PFSK-1 (cell line): ENCODE results near the gene SLC15A1.

Source experiments
- FOXP2 ChIP-seq: optimal IDR thresholded peaks from 2 replicates; pipeline ENCODE3; 2011; ENCODE audit warnings: borderline replicate concordance, control low read depth, inconsistent platforms; ENCODE audit not compliant: insufficient read depth; ENCODE audit errors: extremely low read length, extremely low read depth
- POLR2AphosphoS5 ChIP-seq: IDR thresholded peaks from 2 replicates; pipeline ENCODE4 v1.6.1; 2012; ENCODE audit warnings: low read depth, mild to moderate bottlenecking, control low read depth, low read length, moderate library complexity
- SIN3A ChIP-seq: IDR thresholded peaks from 2 replicates; pipeline ENCODE4 v1.6.1; 2012; ENCODE audit warnings: mild to moderate bottlenecking, low read length, moderate library complexity, borderline replicate concordance; ENCODE audit not compliant: insufficient read depth
- TAF1 ChIP-seq: IDR thresholded peaks from 2 replicates; pipeline ENCODE4 v1.6.1; 2012; ENCODE audit warnings: low read length, control low read depth, borderline replicate concordance; ENCODE audit not compliant: insufficient read depth
- TF ChIP-seq, protein P1 (sequence below), 2 experiments: IDR thresholded peaks; 2 replicates each; pipeline versions ENCODE4 v1.6.1 to v1.8.0; 2011 to 2012; ENCODE audit warnings: low read depth in 2 of 2, low read length in 2 of 2, control low read depth in 1 of 2, inconsistent platforms in 1 of 2, mild to moderate bottlenecking in 1 of 2, moderate library complexity in 1 of 2; ENCODE audit not compliant: insufficient read depth in 1 of 2

The SLC15A1 gene

DNA sequence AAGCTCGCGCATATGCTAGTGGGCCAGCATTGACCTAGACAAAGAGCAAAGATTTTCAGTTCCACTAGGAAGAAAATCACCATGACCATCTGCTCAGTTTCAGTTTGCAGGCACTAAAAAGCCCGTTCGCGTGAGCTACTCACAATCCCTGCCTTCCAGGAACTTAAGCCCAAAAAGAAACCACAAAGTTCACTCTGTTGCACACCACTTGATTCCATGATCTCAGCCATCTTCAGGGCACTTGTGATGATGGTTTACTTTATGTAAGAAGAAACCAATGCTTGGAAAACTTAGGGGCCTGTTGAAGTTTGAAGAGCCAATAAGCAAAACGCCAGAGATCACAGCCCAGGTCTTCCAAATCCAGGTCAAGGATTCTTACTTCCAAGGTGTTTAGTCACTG, 45.0 kb upstream of the SLC15A1 start:
- TF ChIP-seq TAF1: no peak
- TF ChIP-seq, protein P1, sequence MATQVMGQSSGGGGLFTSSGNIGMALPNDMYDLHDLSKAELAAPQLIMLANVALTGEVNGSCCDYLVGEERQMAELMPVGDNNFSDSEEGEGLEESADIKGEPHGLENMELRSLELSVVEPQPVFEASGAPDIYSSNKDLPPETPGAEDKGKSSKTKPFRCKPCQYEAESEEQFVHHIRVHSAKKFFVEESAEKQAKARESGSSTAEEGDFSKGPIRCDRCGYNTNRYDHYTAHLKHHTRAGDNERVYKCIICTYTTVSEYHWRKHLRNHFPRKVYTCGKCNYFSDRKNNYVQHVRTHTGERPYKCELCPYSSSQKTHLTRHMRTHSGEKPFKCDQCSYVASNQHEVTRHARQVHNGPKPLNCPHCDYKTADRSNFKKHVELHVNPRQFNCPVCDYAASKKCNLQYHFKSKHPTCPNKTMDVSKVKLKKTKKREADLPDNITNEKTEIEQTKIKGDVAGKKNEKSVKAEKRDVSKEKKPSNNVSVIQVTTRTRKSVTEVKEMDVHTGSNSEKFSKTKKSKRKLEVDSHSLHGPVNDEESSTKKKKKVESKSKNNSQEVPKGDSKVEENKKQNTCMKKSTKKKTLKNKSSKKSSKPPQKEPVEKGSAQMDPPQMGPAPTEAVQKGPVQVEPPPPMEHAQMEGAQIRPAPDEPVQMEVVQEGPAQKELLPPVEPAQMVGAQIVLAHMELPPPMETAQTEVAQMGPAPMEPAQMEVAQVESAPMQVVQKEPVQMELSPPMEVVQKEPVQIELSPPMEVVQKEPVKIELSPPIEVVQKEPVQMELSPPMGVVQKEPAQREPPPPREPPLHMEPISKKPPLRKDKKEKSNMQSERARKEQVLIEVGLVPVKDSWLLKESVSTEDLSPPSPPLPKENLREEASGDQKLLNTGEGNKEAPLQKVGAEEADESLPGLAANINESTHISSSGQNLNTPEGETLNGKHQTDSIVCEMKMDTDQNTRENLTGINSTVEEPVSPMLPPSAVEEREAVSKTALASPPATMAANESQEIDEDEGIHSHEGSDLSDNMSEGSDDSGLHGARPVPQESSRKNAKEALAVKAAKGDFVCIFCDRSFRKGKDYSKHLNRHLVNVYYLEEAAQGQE (IDR thresholded peaks at IDR 0.05; ENCODE audit: insufficient read depth in 1 of 2, low read depth in 2 of 2, low read length in 2 of 2): no peak
- no peak for TF ChIP-seq FOXP2
- no peak for TF ChIP-seq POLR2AphosphoS5
- TF ChIP-seq SIN3A: no peak

DNA sequence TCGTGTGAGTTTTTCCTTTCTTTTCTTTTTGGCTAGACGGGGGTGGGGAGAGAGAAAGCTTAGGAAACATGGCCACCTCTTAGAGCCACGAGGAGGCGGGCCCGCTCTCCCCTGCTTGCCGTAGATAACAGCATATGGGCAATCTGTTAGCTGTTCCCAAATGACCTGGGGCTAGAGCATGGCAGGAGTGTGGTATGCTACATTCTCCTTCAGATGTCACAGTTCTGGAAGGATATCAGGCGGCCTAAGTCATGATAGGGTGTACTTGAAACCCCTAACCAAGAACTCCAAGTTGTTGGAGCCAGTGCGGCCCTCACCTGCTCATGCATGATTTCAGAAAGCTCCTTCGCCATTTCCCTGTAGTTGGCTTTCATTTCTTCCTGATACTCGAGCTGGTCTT, 44.3 kb upstream of the SLC15A1 start:
- TF ChIP-seq POLR2AphosphoS5 (no peak), TAF1 (no peak), FOXP2 (no peak)
- TF ChIP-seq, protein P1 (IDR thresholded peaks at IDR 0.05; ENCODE audit: insufficient read depth in 1 of 2, low read depth in 2 of 2, low read length in 2 of 2): no peak

DNA sequence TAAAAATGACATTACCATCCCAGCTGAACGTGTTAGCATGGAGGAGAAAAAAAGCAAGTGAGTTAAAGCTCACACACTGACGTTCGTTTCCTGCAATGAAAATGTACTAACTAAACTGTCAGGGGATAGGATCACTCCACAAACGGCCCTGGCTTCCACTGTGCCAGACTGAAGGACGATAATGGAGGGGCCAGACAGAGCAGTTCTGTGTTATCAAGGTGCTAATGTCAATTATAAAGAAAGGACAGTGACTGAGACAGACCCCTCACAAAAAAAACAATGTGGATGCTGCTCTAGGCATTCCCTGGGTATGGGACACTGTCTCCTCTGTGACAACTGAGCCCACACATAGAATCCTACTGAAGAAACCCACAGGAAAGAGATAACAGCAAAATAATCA, 43.7 kb upstream of the SLC15A1 start:
- TF ChIP-seq SIN3A: no peak

DNA sequence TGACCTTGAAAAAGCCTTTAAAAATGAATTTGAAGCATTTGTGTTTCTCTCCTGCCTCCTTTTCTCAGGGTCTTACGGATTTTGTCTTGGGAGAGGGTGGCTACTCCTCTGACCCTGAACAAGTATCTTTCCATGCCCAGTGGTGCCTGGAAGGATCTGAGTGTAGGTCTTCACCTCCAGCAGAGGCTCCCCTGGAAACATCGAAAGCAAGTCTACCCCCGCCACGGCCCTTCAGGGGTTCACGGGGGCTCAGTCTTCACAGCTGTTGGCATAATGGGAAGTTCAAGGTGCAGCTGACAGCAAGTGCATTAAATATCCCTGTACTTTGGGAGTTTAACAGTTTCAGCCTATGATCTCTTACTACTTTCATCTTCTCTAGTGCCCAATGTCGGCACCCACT, 42.7 kb upstream of the SLC15A1 start:
- TF ChIP-seq SIN3A: no peak
- TF ChIP-seq, protein P1 (IDR thresholded peaks at IDR 0.05; ENCODE audit: insufficient read depth in 1 of 2, low read depth in 2 of 2, low read length in 2 of 2): no peak
- no peak for TF ChIP-seq FOXP2
- no peak for TF ChIP-seq POLR2AphosphoS5
- no peak for TF ChIP-seq TAF1

DNA sequence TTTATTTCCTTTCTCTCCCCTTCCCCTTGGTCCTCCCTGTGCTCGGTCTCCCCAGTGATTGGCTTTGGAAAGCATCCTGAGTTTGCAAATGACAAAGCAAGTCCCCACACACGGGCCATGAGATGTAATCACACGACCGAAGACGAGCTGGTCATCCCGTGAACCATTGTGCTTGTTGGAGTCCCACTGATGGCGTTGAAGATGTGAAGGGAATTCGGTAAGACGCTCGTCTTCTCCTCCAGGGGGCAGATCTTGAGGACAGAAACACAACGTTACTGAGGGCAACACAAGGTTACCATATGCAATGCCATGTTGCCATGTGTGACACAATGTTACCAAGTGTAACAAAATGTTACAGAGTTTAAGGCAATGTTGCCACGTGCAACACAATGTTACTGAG, 42.0 kb upstream of the SLC15A1 start:
- TF ChIP-seq SIN3A (no peak), FOXP2 (no peak), TAF1 (no peak), POLR2AphosphoS5 (no peak)
- TF ChIP-seq, protein P1 (IDR thresholded peaks at IDR 0.05; ENCODE audit: insufficient read depth in 1 of 2, low read depth in 2 of 2, low read length in 2 of 2): no peak
